H1 (cell line): Measurements from ENCODE around the gene MACF1. TPM values are rescaled to one million over a fixed set of nuclear protein-coding genes. Genes with fewer than 3 reads are reported as not detected.

Source experiments
- CTCF ChIA-PET: fragments of 300-600 bp; sonication (Branson Sonifier 250); formaldehyde crosslinking; loops from one replicate; lab custom pipeline; 2021; ENCODE audit not compliant: partially characterized antibody; lab: Charles Lee
- POLR2A ChIA-PET: fragments of 300-600 bp; sonication (Branson Sonifier 250); formaldehyde crosslinking; loops from one replicate; lab custom pipeline; 2021; ENCODE audit warnings: inconsistent platforms; ENCODE audit not compliant: partially characterized antibody; lab: Charles Lee
- DNase-seq, 2 experiments: peaks; one replicate each; pipeline versions ENCODE4 v3.0.0 to v3.0.0-alpha.2; 2010 to 2022; ENCODE audit warnings: low spot score in 2 of 2, low read depth in 1 of 2, mixed read lengths in 1 of 2
- FAIRE-seq: peaks from 2 replicates; lab custom pipeline; 2011; peaks lifted over from hg19 to GRCh38; lab: Jason Lieb, UNC
- H2AFZ ChIP-seq: 2 replicates; pipeline ENCODE4 v1.8.1; 2012; ENCODE audit warnings: low read length, inconsistent platforms
- H2AK5ac ChIP-seq: 2 replicates; pipeline ENCODE4 v1.6.1; 2013; ENCODE audit warnings: low read depth, low read length
- H2BK120ac ChIP-seq: replicated peaks from 2 replicates; pipeline ENCODE3; 2013; ENCODE audit warnings: low read depth, low read length, inconsistent platforms
- H2BK12ac ChIP-seq: 2 replicates; pipeline ENCODE4 v1.6.1; 2013; ENCODE audit warnings: low read depth, low read length
- H2BK15ac ChIP-seq: 2 replicates; pipeline ENCODE4 v1.6.1; 2013; ENCODE audit warnings: low read length
- H2BK20ac ChIP-seq: 2 replicates; pipeline ENCODE4 v1.6.1; 2013; ENCODE audit warnings: low read length
- H2BK5ac ChIP-seq: 2 replicates; pipeline ENCODE4 v1.6.1; 2013; ENCODE audit warnings: low read depth, low read length
- H3K14ac ChIP-seq: 2 replicates; pipeline ENCODE4 v1.6.1; 2013; ENCODE audit warnings: inconsistent platforms; ENCODE audit not compliant: insufficient read length
- H3K18ac ChIP-seq: 2 replicates; pipeline ENCODE4 v1.6.1; 2013; ENCODE audit warnings: low read length; ENCODE audit errors: extremely low read depth
- H3K23ac ChIP-seq: 2 replicates; pipeline ENCODE4 v1.6.1; 2013; ENCODE audit warnings: inconsistent platforms; ENCODE audit not compliant: insufficient read length
- H3K23me2 ChIP-seq: 2 replicates; pipeline ENCODE4 v1.6.1; 2013; ENCODE audit warnings: low read depth, low read length
- H3K27ac ChIP-seq: 2 replicates; pipeline ENCODE4 v1.6.1; 2011; ENCODE audit warnings: low read depth, low read length, inconsistent platforms
- H3K27me3 ChIP-seq, 4 experiments: replicated peaks in 1 of 4; 1 replicate in 1 of 4; 2 replicates in 3 of 4; pipeline versions ENCODE4 v1.6.1 to v1.8.1; 2011 to 2013; ENCODE audit warnings: low read length in 3 of 4, mild to moderate bottlenecking in 3 of 4, inconsistent platforms in 2 of 4, mixed read lengths in 2 of 4, moderate library complexity in 1 of 4; ENCODE audit not compliant: control insufficient read depth in 3 of 4, insufficient read depth in 3 of 4; ENCODE audit errors: extremely low read depth in 1 of 4
- H3K36me3 ChIP-seq, 4 experiments: 2 replicates each; pipeline versions ENCODE4 v1.6.1 to v1.8.1; 2011 to 2013; ENCODE audit warnings: mild to moderate bottlenecking in 4 of 4, low read length in 3 of 4, moderate library complexity in 2 of 4, control low read depth in 1 of 4, inconsistent platforms in 1 of 4; ENCODE audit not compliant: insufficient read depth in 4 of 4, control insufficient read depth in 2 of 4
- H3K4ac ChIP-seq: replicated peaks from 2 replicates; pipeline ENCODE3; 2013; ENCODE audit warnings: low read length, low read depth, mixed read lengths, inconsistent platforms; ENCODE audit not compliant: insufficient read length
- H3K4me1 ChIP-seq, 4 experiments: replicated peaks in 1 of 4; 1 replicate in 1 of 4; 2 replicates in 3 of 4; pipeline versions ENCODE4 v1.6.1 to v1.8.1; 2011 to 2013; ENCODE audit warnings: low read length in 3 of 4, inconsistent platforms in 2 of 4, mixed read lengths in 1 of 4; ENCODE audit not compliant: insufficient read depth in 4 of 4, control insufficient read depth in 3 of 4
- H3K4me2 ChIP-seq, 2 experiments: 2 replicates each; pipeline versions ENCODE4 v1.6.1 to v1.8.1; 2011 to 2013; ENCODE audit warnings: low read depth in 2 of 2, low read length in 2 of 2, control low read depth in 1 of 2, inconsistent platforms in 1 of 2, mild to moderate bottlenecking in 1 of 2; ENCODE audit not compliant: insufficient read depth in 1 of 2
- H3K4me3 ChIP-seq, 4 experiments: fragments of 200-600, 300-600 bp in 1 of 4; sonication (generic), shearing (Covaris generic), sonication (Bioruptor Twin) in 1 of 4; 2 replicates each; pipeline versions ENCODE4 v1.5.1 to v1.8.1; 2011 to 2016; ENCODE audit warnings: low read length in 4 of 4, low read depth in 3 of 4, control low read depth in 2 of 4, inconsistent platforms in 2 of 4, mild to moderate bottlenecking in 2 of 4, mixed read lengths in 1 of 4, moderate library complexity in 1 of 4; ENCODE audit not compliant: insufficient read depth in 2 of 4; ENCODE audit errors: extremely low read depth in 1 of 4
- H3K56ac ChIP-seq: replicated peaks from 2 replicates; pipeline ENCODE3; 2013; ENCODE audit warnings: low read depth, mild to moderate bottlenecking, mixed read lengths, low read length, inconsistent platforms; ENCODE audit not compliant: insufficient read length
- H3K79me1 ChIP-seq: 2 replicates; pipeline ENCODE4 v1.6.1; 2013; ENCODE audit warnings: low read depth, low read length, control low read depth
- H3K79me2 ChIP-seq, 2 experiments: 2 replicates each; pipeline versions ENCODE4 v1.6.1 to v1.8.1; 2012 to 2013; ENCODE audit warnings: low read length in 2 of 2, mild to moderate bottlenecking in 2 of 2, inconsistent platforms in 1 of 2; ENCODE audit not compliant: insufficient read depth in 2 of 2, control insufficient read depth in 1 of 2
- H3K9ac ChIP-seq, 4 experiments: replicated peaks in 1 of 4; 1 replicate in 1 of 4; 2 replicates in 3 of 4; pipeline versions ENCODE4 v1.6.1 to v1.8.1; 2011 to 2013; ENCODE audit warnings: low read depth in 3 of 4, low read length in 3 of 4, control low read depth in 2 of 4, mild to moderate bottlenecking in 2 of 4, moderate library complexity in 2 of 4, inconsistent platforms in 1 of 4; ENCODE audit errors: extremely low read depth in 1 of 4
- H3K9me3 ChIP-seq, 2 experiments: 2 replicates each; pipeline versions ENCODE4 v1.6.1 to v1.8.1; 2012 to 2013; ENCODE audit warnings: mild to moderate bottlenecking in 2 of 2, moderate library complexity in 2 of 2, control low read depth in 1 of 2, inconsistent platforms in 1 of 2, low read depth in 1 of 2, low read length in 1 of 2, mixed read lengths in 1 of 2; ENCODE audit not compliant: insufficient read depth in 2 of 2
- H4K20me1 ChIP-seq, 2 experiments: replicated peaks in 1 of 2; 2 replicates each; pipeline versions ENCODE3 to v1.8.1; 2011 to 2013; ENCODE audit warnings: inconsistent platforms in 2 of 2, low read length in 2 of 2, mild to moderate bottlenecking in 1 of 2; ENCODE audit not compliant: insufficient read depth in 2 of 2, control insufficient read depth in 1 of 2
- H4K5ac ChIP-seq: 2 replicates; pipeline ENCODE4 v1.6.1; 2013; ENCODE audit warnings: low read length, low read depth, mixed read lengths, inconsistent platforms; ENCODE audit not compliant: insufficient read length
- H4K8ac ChIP-seq: 2 replicates; pipeline ENCODE4 v1.8.0; 2013; ENCODE audit warnings: mild to moderate bottlenecking, moderate library complexity, low read length, inconsistent platforms; ENCODE audit not compliant: insufficient read depth; ENCODE audit errors: extremely low read depth
- H4K91ac ChIP-seq: replicated peaks from 2 replicates; pipeline ENCODE3; 2013; ENCODE audit warnings: low read length, mixed read lengths, inconsistent platforms; ENCODE audit not compliant: insufficient read length
- CBX8 ChIP-seq: fragments of 300-800, 300-1000 bp; sonication (generic); IDR thresholded peaks from 2 replicates; pipeline ENCODE4 v1.7.1; 2016; ENCODE audit warnings: low read depth, low read length, borderline replicate concordance
- KDM1A ChIP-seq: fragments of 200-600, 300-600 bp; sonication (generic); IDR thresholded peaks from 2 replicates; pipeline ENCODE4 v1.7.1; 2016; ENCODE audit warnings: mild to moderate bottlenecking, low read length, borderline replicate concordance
- WGBS, 2 experiments: shearing (Covaris generic) in 1 of 2; methylation state at CpG; one replicate each; pipeline versions ENCODE4 v1.1.6 to v1.1.7; 2013 to 2015; ENCODE audit warnings: low lambda C conversion rate in 2 of 2, mixed read lengths in 2 of 2, inconsistent platforms in 1 of 2, low coverage in 1 of 2, missing lambda C conversion rate in 1 of 2; ENCODE audit not compliant: insufficient replicate concordance in 2 of 2, insufficient coverage in 1 of 2, insufficient read length in 1 of 2; ENCODE audit errors: extremely low coverage in 1 of 2, missing lambda C conversion rate in 1 of 2; 5-methylcytosine and 5-hydroxymethylcytosine counted together
- polyA plus RNA-seq, 7 experiments: library from polyadenylated mRNA; depleted of rRNA in 3 of 7; stranded (reverse) in 5 of 7; unstranded in 2 of 7; fragments of >200 nt in 5 of 7; fragments of 200-250 nt in 2 of 7; gene quantifications; 1 replicate in 5 of 7; 2 replicates in 1 of 7; 4 replicates in 1 of 7; pipeline versions ENCODE4 v1.2.1 to v1.2.3, GENCODE V29; 2011 to 2013; ENCODE audit warnings: missing spikeins in 2 of 7, mixed read lengths in 2 of 7
- total RNA-seq: library from RNA; stranded (reverse); fragmentation: NEBNext Ultra II Directional; extraction: Animal tissue kit (Norgen Biotek cat#: 25700); gene quantifications from 2 replicates; pipeline ENCODE4 v1.2.1, GENCODE V29; 2021

MACF1 gene
- total and polyA plus RNA-seq, 2 of the 8 experiments (the other 6 are each of a cell fraction or from before 2014, with no cell fraction given): 59.8 to 285 TPM

GRCh38 chr1:39194398-39195051 is 10.0 kb upstream of the MACF1 start:
- Histone ChIP-seq H3K23ac (no peak overlapping the region), H3K4ac (no peak overlapping the region), H4K91ac (no peak overlapping the region), H2AFZ (no peak overlapping the region), H3K4me3 (no peak overlapping the region), H2BK5ac (no peak overlapping the region), H3K27me3 (no peaks in the 10 kb centered on the region), H2AK5ac (no peak overlapping the region), H3K4me1 (peaks cover 0 to 6% (median 1%) of the 10 kb centered on the region in 4 experiments; a peak in 3 of 7 replicates), H4K20me1 (peaks cover 0 to 5% of the 10 kb centered on the region in 2 experiments), H3K56ac (no peak overlapping the region), H3K9ac (no peak overlapping the region), H3K9me3 (no peaks in the 10 kb centered on the region), H3K4me2 (no peak overlapping the region), H3K27ac (no peak overlapping the region), H2BK12ac (no peak overlapping the region), H4K5ac (no peak overlapping the region), H2BK20ac (no peak overlapping the region), H4K8ac (no peak overlapping the region; the same call in 1 of the 2 replicates), H3K36me3 (no peaks in the 10 kb centered on the region), H3K79me2 (peaks cover 0 to 84% of the 10 kb centered on the region in 2 experiments; a peak in 3 of 4 replicates), H3K23me2 (no peaks in the 10 kb centered on the region), H2BK120ac (no peak overlapping the region), H2BK15ac (no peak overlapping the region), H3K18ac (no peak overlapping the region), H3K79me1 (0 out of 2 replicates have a peak, but pooled peaks cover 3% of the 10 kb centered on the region), H3K14ac (no peak overlapping the region)
- no peak for TF ChIP-seq CBX8
- TF ChIP-seq KDM1A: 0 out of 2 replicates have a peak, but pooled peaks have one; percentile 21
- FAIRE-seq (no peak), DNase-seq (peak in 1 of 2 experiments; percentile 34)
- WGBS, 2 experiments: 72% methylated on average over 7 of the region's 8 CpGs; no CpG with 5 or more reads in 1 of the 2 experiments
- POLR2A ChIA-PET: interaction anchor here (0.8 to 0.9 kb wide), 2 partner anchors 16 to 87 kb away, joined by 3 read pairs; no protein-coding TSS in a partner anchor
- CTCF ChIA-PET: interaction anchor here (0.6 to 12.8 kb wide), 17 partner anchors 9 to 181 kb away, joined by 3 to 195 read pairs (median 6); no protein-coding TSS in a partner anchor
